Nephron progenitor cell (in vitro differentiated cells): Measurements from ENCODE around the gene TTC39B.
A peak's percentile ranks its signal among the peaks of the same experiment; 100 is the strongest.

Experiments
- DNase-seq: peaks from one replicate; pipeline ENCODE4 v3.0.0; 2021
- H3K27ac Mint-ChIP-seq: 2 replicates; pipeline ENCODE4 v1.8.0; 2021; ENCODE audit warnings: mild to moderate bottlenecking, moderate library complexity, mixed read lengths
- H3K27me3 Mint-ChIP-seq: 2 replicates; pipeline ENCODE4 v1.8.0; 2021; ENCODE audit warnings: mild to moderate bottlenecking, low read depth, mixed read lengths; ENCODE audit not compliant: poor library complexity
- H3K36me3 Mint-ChIP-seq: 2 replicates; pipeline ENCODE4 v1.8.0; 2021; ENCODE audit warnings: low read depth, mixed read lengths
- H3K4me1 Mint-ChIP-seq: 2 replicates; pipeline ENCODE4 v1.8.0; 2021; ENCODE audit warnings: mixed read lengths
- H3K4me3 Mint-ChIP-seq: 2 replicates; pipeline ENCODE4 v1.8.0; 2021; ENCODE audit warnings: mild to moderate bottlenecking, moderate library complexity, mixed read lengths
- H3K9me3 Mint-ChIP-seq: 2 replicates; pipeline ENCODE4 v1.8.0; 2021; ENCODE audit warnings: mild to moderate bottlenecking, moderate library complexity, mixed read lengths
- TF ChIP-seq, protein P1 (sequence below): fragments of 200-600 bp; sonication (generic); IDR thresholded peaks from 2 replicates; pipeline ENCODE4 v1.5.0; 2021; ENCODE audit warnings: antibody characterized with exemption

TTC39B gene

DNA sequence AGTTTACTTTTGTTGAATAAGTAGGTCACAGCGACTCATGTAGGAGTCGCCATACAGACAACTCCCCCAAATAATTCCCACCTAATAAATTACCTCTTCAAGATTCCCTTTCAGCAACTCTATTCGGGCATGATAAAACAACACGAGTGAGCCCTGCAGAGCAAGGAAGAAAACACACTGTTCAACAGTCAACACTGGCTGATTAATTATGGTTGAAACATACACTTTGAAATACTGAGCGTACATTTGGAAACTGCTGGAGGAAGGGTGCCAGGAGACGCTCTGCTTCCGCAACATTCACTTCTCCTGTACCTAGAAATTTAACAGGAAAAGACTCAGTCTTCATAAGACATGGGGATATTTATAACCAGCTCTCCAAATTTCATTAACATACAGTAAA is 117.5 kb downstream of the TTC39B start:
- Mint-ChIP-seq H3K27me3 (no peaks in the 10 kb centered on the region), H3K27ac (peak overlapping the region; percentile 64)

DNA sequence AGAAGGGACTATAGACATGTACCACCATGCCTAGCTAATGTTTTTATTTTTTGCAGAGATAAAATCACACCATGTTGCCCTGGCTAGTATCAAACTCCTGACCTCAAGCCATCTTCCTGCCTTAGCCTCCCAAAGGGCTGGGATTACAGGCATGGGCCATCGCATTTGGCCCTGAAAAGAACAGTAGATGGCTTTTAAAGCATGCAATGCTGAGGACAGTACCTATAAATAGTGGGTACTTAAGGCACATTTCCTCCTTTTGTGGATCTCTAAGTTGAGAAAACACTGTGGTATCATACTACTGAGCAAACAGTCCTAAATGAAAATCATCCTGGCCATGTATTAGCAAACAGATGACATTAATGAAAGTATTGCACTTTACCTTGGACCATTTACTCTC is 119.4 kb downstream of the TTC39B start:
- Mint-ChIP-seq H3K36me3 (peaks cover 11% of the 10 kb centered on the region), H3K27ac (peak overlapping the region; percentile 77), H3K9me3 (no peaks in the 10 kb centered on the region), H3K4me1 (peaks cover 12% of the 10 kb centered on the region), H3K27me3 (no peaks in the 10 kb centered on the region), H3K4me3 (no peak overlapping the region)
- DNase-seq = no peak
- TF ChIP-seq, protein P1, sequence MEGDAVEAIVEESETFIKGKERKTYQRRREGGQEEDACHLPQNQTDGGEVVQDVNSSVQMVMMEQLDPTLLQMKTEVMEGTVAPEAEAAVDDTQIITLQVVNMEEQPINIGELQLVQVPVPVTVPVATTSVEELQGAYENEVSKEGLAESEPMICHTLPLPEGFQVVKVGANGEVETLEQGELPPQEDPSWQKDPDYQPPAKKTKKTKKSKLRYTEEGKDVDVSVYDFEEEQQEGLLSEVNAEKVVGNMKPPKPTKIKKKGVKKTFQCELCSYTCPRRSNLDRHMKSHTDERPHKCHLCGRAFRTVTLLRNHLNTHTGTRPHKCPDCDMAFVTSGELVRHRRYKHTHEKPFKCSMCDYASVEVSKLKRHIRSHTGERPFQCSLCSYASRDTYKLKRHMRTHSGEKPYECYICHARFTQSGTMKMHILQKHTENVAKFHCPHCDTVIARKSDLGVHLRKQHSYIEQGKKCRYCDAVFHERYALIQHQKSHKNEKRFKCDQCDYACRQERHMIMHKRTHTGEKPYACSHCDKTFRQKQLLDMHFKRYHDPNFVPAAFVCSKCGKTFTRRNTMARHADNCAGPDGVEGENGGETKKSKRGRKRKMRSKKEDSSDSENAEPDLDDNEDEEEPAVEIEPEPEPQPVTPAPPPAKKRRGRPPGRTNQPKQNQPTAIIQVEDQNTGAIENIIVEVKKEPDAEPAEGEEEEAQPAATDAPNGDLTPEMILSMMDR = no peak

More for the DNA sequence above, 117.5 kb downstream of the TTC39B start:
- no peak overlapping the region for H3K4me3 Mint-ChIP-seq
- DNase-seq = no peak
- peaks cover 2% of the 10 kb centered on the region for H3K9me3 Mint-ChIP-seq
- TF ChIP-seq, protein P1 = no peak
- H3K4me1 Mint-ChIP-seq = peaks cover 12% of the 10 kb centered on the region
- peaks cover 19% of the 10 kb centered on the region for H3K36me3 Mint-ChIP-seq

DNA sequence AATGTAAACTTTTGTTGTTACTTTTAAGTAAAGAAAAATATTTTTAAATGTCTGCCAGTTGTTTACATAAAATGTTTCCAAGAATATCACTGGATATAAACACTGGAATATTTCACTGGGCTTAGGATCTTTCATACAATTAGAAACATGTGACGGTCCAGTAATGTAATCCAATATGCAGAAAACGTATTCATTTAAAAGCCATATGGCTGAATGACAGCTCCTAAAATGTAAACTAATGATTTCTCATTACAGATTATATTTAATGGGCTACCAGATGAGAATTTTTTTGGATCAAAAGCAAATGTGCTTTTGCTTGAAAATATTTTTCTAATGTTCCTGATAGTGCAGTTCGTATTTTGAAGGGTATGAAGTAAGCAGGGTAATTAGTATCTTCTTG is 124.3 kb downstream of the TTC39B start:
- H3K27ac Mint-ChIP-seq = no peak overlapping the region
- no peak overlapping the region for H3K4me3 Mint-ChIP-seq
- peaks cover 5% of the 10 kb centered on the region for H3K36me3 Mint-ChIP-seq
- DNase-seq = no peak
- H3K4me1 Mint-ChIP-seq = no peaks in the 10 kb centered on the region
- H3K27me3 Mint-ChIP-seq = no peaks in the 10 kb centered on the region
- H3K9me3 Mint-ChIP-seq = no peaks in the 10 kb centered on the region
- TF ChIP-seq, protein P1 = no peak

DNA sequence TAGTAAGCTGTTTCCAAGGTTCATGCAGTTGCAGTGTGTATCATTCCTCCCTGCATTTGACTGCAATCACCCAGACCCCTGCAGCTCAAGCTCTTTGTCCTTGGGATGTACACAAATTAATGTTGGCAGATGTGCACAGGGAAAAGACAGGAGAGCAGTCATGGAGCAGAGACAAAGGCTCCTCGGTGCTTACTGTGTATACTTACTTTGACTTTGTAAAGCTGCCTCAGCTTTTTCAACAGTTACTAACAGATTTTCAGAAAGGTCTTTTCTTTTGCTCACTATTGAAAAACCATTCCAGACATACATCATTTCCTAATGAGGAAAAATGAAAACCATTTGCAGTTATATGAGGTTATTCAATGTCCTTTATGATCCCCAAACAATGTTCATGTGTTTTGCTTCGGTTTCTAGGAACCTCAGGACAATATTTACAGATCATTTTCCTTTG is 124.9 kb downstream of the TTC39B start:
- H3K27ac Mint-ChIP-seq = no peak overlapping the region
- no peaks in the 10 kb centered on the region for H3K27me3 Mint-ChIP-seq
- TF ChIP-seq, protein P1 = no peak
- H3K4me3 Mint-ChIP-seq = no peak overlapping the region
- H3K4me1 Mint-ChIP-seq = no peaks in the 10 kb centered on the region
- H3K36me3 Mint-ChIP-seq = peaks cover 10% of the 10 kb centered on the region
- DNase-seq = no peak
- no peaks in the 10 kb centered on the region for H3K9me3 Mint-ChIP-seq

DNA sequence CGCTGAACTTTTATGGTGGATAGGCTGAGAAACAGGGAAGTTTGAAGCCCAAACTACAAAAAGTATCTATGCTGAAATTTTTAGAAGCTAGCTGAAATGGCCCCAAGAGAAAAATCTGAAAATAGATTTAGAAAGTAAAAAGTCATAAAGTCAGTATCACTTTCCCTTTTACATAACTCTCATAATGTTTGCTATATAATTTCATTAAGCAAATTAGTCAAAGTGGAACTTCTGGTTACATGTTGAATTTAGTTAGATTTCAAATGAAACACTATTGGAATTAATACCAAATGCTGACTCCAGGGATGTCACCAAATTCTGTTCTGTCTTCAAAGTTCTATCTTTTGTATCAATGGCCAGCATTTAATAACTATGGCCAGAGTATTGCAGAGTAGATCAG is 126.9 kb downstream of the TTC39B start:
- Mint-ChIP-seq H3K27ac (no peak overlapping the region), H3K4me1 (no peaks in the 10 kb centered on the region), H3K36me3 (peaks cover 25% of the 10 kb centered on the region), H3K9me3 (peaks cover 4% of the 10 kb centered on the region), H3K4me3 (no peak overlapping the region), H3K27me3 (no peaks in the 10 kb centered on the region)
- TF ChIP-seq, protein P1 = no peak
- DNase-seq = no peak

DNA sequence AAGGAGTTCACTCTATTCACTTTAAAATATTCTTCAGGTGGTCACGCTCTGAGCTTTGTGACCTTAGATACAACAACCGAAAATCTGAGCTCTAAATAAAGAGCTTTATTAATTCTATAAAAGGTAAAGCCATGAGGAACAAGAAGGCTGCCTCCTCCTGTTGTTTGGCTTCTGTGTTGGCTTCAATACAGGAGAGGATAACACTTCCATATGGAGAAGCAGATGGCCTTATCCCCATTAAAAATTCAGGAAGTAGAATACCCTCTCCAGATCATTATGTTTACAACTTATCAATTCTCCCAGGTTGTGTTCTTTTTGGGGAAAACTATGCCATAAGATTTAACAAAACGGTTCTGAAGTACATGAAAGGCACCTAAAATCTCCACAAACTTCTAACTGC is 128.4 kb downstream of the TTC39B start:
- H3K36me3 Mint-ChIP-seq = peaks cover 25% of the 10 kb centered on the region
- H3K9me3 Mint-ChIP-seq = peaks cover 4% of the 10 kb centered on the region
- H3K4me3 Mint-ChIP-seq = no peak overlapping the region
- TF ChIP-seq, protein P1 = no peak
- no peak for DNase-seq
- no peaks in the 10 kb centered on the region for H3K4me1 Mint-ChIP-seq
- H3K27me3 Mint-ChIP-seq = no peaks in the 10 kb centered on the region
- no peak overlapping the region for H3K27ac Mint-ChIP-seq
